ENCODE data around the gene EPB41L1.

Gene EPB41L1

GRCh38 chr20:36261389-36262105, 107.0 kb downstream of the EPB41L1 start:
- no peak for DNase-seq (ENCODE audit: low spot score)

GRCh38 chr20:36262440-36262839, 107.9 kb downstream of the EPB41L1 start:
- no peak for DNase-seq (ENCODE audit: low spot score)

GRCh38 chr20:36264426-36265246, 110.1 kb downstream of the EPB41L1 start:
- DNase-seq (ENCODE audit: low spot score): no peak

GRCh38 chr20:36266189-36266588, 111.6 kb downstream of the EPB41L1 start:
- no peak for DNase-seq (ENCODE audit: low spot score)

- no peak for DNase-seq (ENCODE audit: low spot score)
Observed at GRCh38 chr20:36267605-36268381, 113.3 kb downstream of the EPB41L1 start.

- DNase-seq (ENCODE audit: low spot score): peak; percentile 47
Observed at GRCh38 chr20:36268440-36269342, 114.2 kb downstream of the EPB41L1 start.

GRCh38 chr20:36269507-36269906, 115.0 kb downstream of the EPB41L1 start:
- no peak for DNase-seq (ENCODE audit: low spot score)

- no peak for DNase-seq (ENCODE audit: low spot score)
Observed at GRCh38 chr20:36270744-36271638, 116.5 kb downstream of the EPB41L1 start.

- DNase-seq (ENCODE audit: low spot score): no peak
Observed at GRCh38 chr20:36271639-36272546, 117.4 kb downstream of the EPB41L1 start.

- DNase-seq (ENCODE audit: low spot score): no peak
Observed at GRCh38 chr20:36272547-36273220, 118.1 kb downstream of the EPB41L1 start.

GRCh38 chr20:36273414-36274180, 119.1 kb downstream of the EPB41L1 start:
- peak; percentile 48 for DNase-seq (ENCODE audit: low spot score)

GRCh38 chr20:36274181-36274841, 119.8 kb downstream of the EPB41L1 start:
- no peak for DNase-seq (ENCODE audit: low spot score)

- DNase-seq (ENCODE audit: low spot score): no peak
Observed at GRCh38 chr20:36275011-36275410, 120.5 kb downstream of the EPB41L1 start.

- no peak for DNase-seq (ENCODE audit: low spot score)
Observed at GRCh38 chr20:36275441-36276189, 121.1 kb downstream of the EPB41L1 start.

GRCh38 chr20:36277546-36277945, 123.0 kb downstream of the EPB41L1 start:
- no peak for DNase-seq (ENCODE audit: low spot score)

GRCh38 chr20:36279362-36279761, 124.8 kb downstream of the EPB41L1 start:
- no peak for DNase-seq (ENCODE audit: low spot score)

- no peak for DNase-seq (ENCODE audit: low spot score)
Observed at GRCh38 chr20:36279776-36280175, 125.2 kb downstream of the EPB41L1 start.

All from GM03348 (cell line).